Ramos (cell line): ENCODE measurements around the gene GATA5.

ENCODE experiments used
- in situ Hi-C: fragments of 300-500 bp; cut with MboI; formaldehyde crosslinking; loops from one replicate; pipeline ENCODE4 v1.14.3; 2022; ENCODE audit warnings: low sequenced_read_pairs; ENCODE audit not compliant: unreplicated experiment

The GATA5 gene

GRCh38 chr20:62475027-62475771, 596 bp downstream of the GATA5 start:
- in situ Hi-C loops = no loop called here

GRCh38 chr20:62474604-62475026, 1.2 kb downstream of the GATA5 start:
- in situ Hi-C loops = no loop called here

- in situ Hi-C loops = no loop called here
Measured at GRCh38 chr20:62473717-62474603, 1.8 kb downstream of the GATA5 start.

- in situ Hi-C loops = no loop called here
Measured at GRCh38 chr20:62472941-62473585, 2.7 kb downstream of the GATA5 start.

GRCh38 chr20:62472138-62472940, 3.5 kb downstream of the GATA5 start:
- in situ Hi-C loops = no loop called here

GRCh38 chr20:62470459-62470858, 5.3 kb downstream of the GATA5 start:
- in situ Hi-C loops = no loop called here

GRCh38 chr20:62470001-62470400, 5.8 kb downstream of the GATA5 start:
- in situ Hi-C loops = no loop called here

- in situ Hi-C loops = no loop called here
Measured at GRCh38 chr20:62469352-62469751, 6.4 kb downstream of the GATA5 start.

GRCh38 chr20:62466806-62467537, 8.8 kb downstream of the GATA5 start:
- in situ Hi-C loops = no loop called here

GRCh38 chr20:62466072-62466760, 9.6 kb downstream of the GATA5 start:
- in situ Hi-C loops = no loop called here

GRCh38 chr20:62464990-62465389, 10.8 kb downstream of the GATA5 start:
- in situ Hi-C loops = no loop called here

GRCh38 chr20:62464425-62464770, 11.4 kb downstream of the GATA5 start:
- in situ Hi-C loops = no loop called here

- in situ Hi-C loops = no loop called here
Measured at GRCh38 chr20:62463651-62464424, 12.0 kb downstream of the GATA5 start.

- in situ Hi-C loops = no loop called here
Measured at GRCh38 chr20:62462976-62463592, 12.7 kb downstream of the GATA5 start.

- in situ Hi-C loops = no loop called here
Measured at GRCh38 chr20:62461834-62462233, 14.0 kb downstream of the GATA5 start.

GRCh38 chr20:62461157-62461556, 14.6 kb downstream of the GATA5 start:
- in situ Hi-C loops = no loop called here

GRCh38 chr20:62460678-62461077, 15.1 kb downstream of the GATA5 start:
- in situ Hi-C loops = no loop called here

GRCh38 chr20:62459488-62459887, 16.3 kb downstream of the GATA5 start:
- in situ Hi-C loops = no loop called here
